CD4-positive, alpha-beta T cell (primary cell): ENCODE measurements around the gene PTPN12. TPM values are rescaled to one million over a fixed set of nuclear protein-coding genes. Genes with fewer than 3 reads are reported as not detected.

ENCODE experiments used
- ATAC-seq: fragments of 200-7000 bp; cut with Tn5 transposase; one replicate; pipeline ENCODE4 v1.10.0; 2022; ENCODE audit warnings: mild to moderate bottlenecking; ENCODE audit not compliant: poor library complexity
- CTCF ChIA-PET: fragments of 350-600 bp; sonication (Branson Sonifier 250); formaldehyde crosslinking; loops from one replicate; lab custom pipeline; 2021; ENCODE audit warnings: antibody characterized with exemption, inconsistent platforms; lab: Charles Lee
- POLR2A ChIA-PET: fragments of 350-600 bp; sonication (Branson Sonifier 250); formaldehyde crosslinking; loops from one replicate; lab custom pipeline; 2021; ENCODE audit warnings: antibody characterized with exemption, inconsistent platforms; lab: Charles Lee
- DNase-seq, 14 experiments: peaks; one replicate each; pipeline ENCODE4 v3.0.0-alpha.2; 2013 to 2020; ENCODE audit warnings: mixed read lengths in 2 of 14
- H3K27ac ChIP-seq, 2 donors: one replicate each; pipeline versions ENCODE4 v1.5.1 to v1.7.0; 2013; ENCODE audit warnings: low read length in 2 of 2, low read depth in 1 of 2, mild to moderate bottlenecking in 1 of 2
- H3K27me3 ChIP-seq, 2 experiments: 1 replicate in 1 of 2; 2 replicates in 1 of 2; pipeline versions ENCODE4 v1.6.1 to v1.7.0; 2013; ENCODE audit warnings: low read length in 2 of 2, control low read depth in 1 of 2, mild to moderate bottlenecking in 1 of 2, moderate library complexity in 1 of 2; ENCODE audit not compliant: insufficient read depth in 2 of 2, control insufficient read depth in 1 of 2
- H3K36me3 ChIP-seq: one replicate; pipeline ENCODE4 v1.6.1; 2013; ENCODE audit warnings: low read length, control low read depth; ENCODE audit not compliant: insufficient read depth
- H3K4me1 ChIP-seq: one replicate; pipeline ENCODE4 v1.6.1; 2013; ENCODE audit warnings: low read length, control low read depth; ENCODE audit not compliant: insufficient read depth
- H3K4me3 ChIP-seq: one replicate; pipeline ENCODE4 v1.5.1; 2013; ENCODE audit warnings: mild to moderate bottlenecking, low read length, moderate library complexity
- H3K9me3 ChIP-seq, 2 experiments: 1 replicate in 1 of 2; 2 replicates in 1 of 2; pipeline versions ENCODE4 v1.6.1 to v1.7.0; 2013; ENCODE audit warnings: low read length in 2 of 2, mild to moderate bottlenecking in 2 of 2, control low read depth in 1 of 2, moderate library complexity in 1 of 2; ENCODE audit not compliant: control insufficient read depth in 1 of 2, insufficient read depth in 1 of 2
- H3K27ac Mint-ChIP-seq: one replicate; pipeline ENCODE4 v1.8.0; 2020; ENCODE audit warnings: mixed read lengths
- H3K27me3 Mint-ChIP-seq: one replicate; pipeline ENCODE4 v1.8.0; 2021; ENCODE audit warnings: mixed read lengths
- H3K36me3 Mint-ChIP-seq: one replicate; pipeline ENCODE4 v1.8.0; 2021; ENCODE audit warnings: low read depth, mixed read lengths
- H3K4me1 Mint-ChIP-seq: one replicate; pipeline ENCODE4 v1.8.0; 2021; ENCODE audit warnings: low read depth, mixed read lengths
- H3K4me3 Mint-ChIP-seq: one replicate; pipeline ENCODE4 v1.8.0; 2020; ENCODE audit warnings: mild to moderate bottlenecking, mixed read lengths
- H3K9me3 Mint-ChIP-seq: one replicate; pipeline ENCODE4 v1.8.0; 2020; ENCODE audit warnings: mixed read lengths
- intact Hi-C, 2 experiments: fragments of 100-400 bp; cut with DNase I in 1 of 2; cut with micrococcal nuclease in 1 of 2; formaldehyde crosslinking; loops; one replicate each; pipeline versions ENCODE4 v1.15.1 to v1.9.0; 2023 to 2025; cut with DNase I, micrococcal nuclease
- total RNA-seq, 174 experiments: library from RNA in 2 of 174; stranded (reverse) in 2 of 174; gene quantifications; one replicate each; pipeline ENCODE4 v1.2.3 and lab custom pipeline; 2021 to 2026
- TF ChIP-seq, protein P1 (sequence below): fragments of 200-600 bp; IDR thresholded peaks from one replicate; pipeline ENCODE4 v1.8.0; 2022; ENCODE audit warnings: antibody characterized with exemption, mild to moderate bottlenecking

PTPN12 gene
- total RNA-seq, 2 experiments from 2014 or later, result 11.7 to 14.8 TPM

- intact Hi-C loops, result no loop called here
- no peaks in the 10 kb centered on the region for H3K27me3 Mint-ChIP-seq
- H3K4me3 Mint-ChIP-seq, result no peak overlapping the region
- no peak overlapping the region for H3K27ac Mint-ChIP-seq
- H3K9me3 Mint-ChIP-seq, result no peaks in the 10 kb centered on the region
- DNase-seq (no peak), ATAC-seq (no peak)
- H3K27ac ChIP-seq, result no peak overlapping the region
- peaks cover 9% of the 10 kb centered on the region for H3K36me3 ChIP-seq
- H3K4me1 ChIP-seq, result no peaks in the 10 kb centered on the region
- no peaks in the 10 kb centered on the region for H3K9me3 ChIP-seq
- H3K4me3 ChIP-seq, result no peak overlapping the region
- ChIA-PET CTCF (no interaction called here), POLR2A (no interaction called here)
- no peaks in the 10 kb centered on the region for H3K27me3 ChIP-seq
- TF ChIP-seq, protein P1, sequence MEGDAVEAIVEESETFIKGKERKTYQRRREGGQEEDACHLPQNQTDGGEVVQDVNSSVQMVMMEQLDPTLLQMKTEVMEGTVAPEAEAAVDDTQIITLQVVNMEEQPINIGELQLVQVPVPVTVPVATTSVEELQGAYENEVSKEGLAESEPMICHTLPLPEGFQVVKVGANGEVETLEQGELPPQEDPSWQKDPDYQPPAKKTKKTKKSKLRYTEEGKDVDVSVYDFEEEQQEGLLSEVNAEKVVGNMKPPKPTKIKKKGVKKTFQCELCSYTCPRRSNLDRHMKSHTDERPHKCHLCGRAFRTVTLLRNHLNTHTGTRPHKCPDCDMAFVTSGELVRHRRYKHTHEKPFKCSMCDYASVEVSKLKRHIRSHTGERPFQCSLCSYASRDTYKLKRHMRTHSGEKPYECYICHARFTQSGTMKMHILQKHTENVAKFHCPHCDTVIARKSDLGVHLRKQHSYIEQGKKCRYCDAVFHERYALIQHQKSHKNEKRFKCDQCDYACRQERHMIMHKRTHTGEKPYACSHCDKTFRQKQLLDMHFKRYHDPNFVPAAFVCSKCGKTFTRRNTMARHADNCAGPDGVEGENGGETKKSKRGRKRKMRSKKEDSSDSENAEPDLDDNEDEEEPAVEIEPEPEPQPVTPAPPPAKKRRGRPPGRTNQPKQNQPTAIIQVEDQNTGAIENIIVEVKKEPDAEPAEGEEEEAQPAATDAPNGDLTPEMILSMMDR, result no peak
- H3K4me1 Mint-ChIP-seq, result no peaks in the 10 kb centered on the region
- peaks cover 27% of the 10 kb centered on the region for H3K36me3 Mint-ChIP-seq
Observed at GRCh38 chr7:77576856-77577255, 39.8 kb downstream of the PTPN12 start.

- CTCF ChIA-PET, result no interaction called here
- TF ChIP-seq, protein P1, result no peak
Observed at GRCh38 chr7:77579797-77580196, 42.7 kb downstream of the PTPN12 start.

DNA sequence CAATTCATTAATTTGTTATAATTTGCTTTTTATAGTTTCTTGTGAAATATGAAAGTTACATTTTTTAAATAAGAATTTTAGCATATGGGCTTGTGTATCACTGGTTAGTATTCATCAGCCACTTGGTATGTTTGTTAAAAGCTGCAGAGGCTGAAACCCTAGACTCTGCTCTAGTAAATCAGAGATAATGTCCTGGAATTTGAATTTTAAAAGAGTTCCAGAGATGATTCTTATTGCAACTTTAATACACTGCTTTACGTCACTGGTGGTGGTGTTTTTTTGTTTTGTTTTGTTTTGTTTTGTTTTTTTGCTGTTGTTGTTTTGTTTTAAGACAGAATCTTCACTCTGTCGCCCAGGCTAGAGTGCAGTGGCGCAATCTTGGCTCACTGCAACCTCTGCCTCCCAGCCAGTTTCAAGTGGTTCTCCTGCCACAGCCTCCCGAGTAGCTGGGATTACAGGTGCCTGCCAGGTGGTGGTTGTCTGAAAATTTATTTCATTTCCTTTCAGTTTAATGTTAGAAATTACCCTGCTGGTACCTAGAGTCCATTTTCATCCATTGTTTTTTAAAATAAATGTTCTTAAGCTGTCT, 43.8 kb downstream of the PTPN12 start:
- Mint-ChIP-seq H3K9me3 (no peaks in the 10 kb centered on the region), H3K36me3 (peaks cover 13% of the 10 kb centered on the region), H3K27ac (no peak overlapping the region), H3K27me3 (no peaks in the 10 kb centered on the region), H3K4me3 (no peak overlapping the region), H3K4me1 (no peaks in the 10 kb centered on the region)
- H3K36me3 ChIP-seq, result no peaks in the 10 kb centered on the region
- TF ChIP-seq, protein P1, result no peak
- H3K9me3 ChIP-seq, result no peaks in the 10 kb centered on the region
- no peaks in the 10 kb centered on the region for H3K4me1 ChIP-seq
- ATAC-seq (no peak), DNase-seq (no peak)
- intact Hi-C loops, result no loop called here
- no peaks in the 10 kb centered on the region for H3K27me3 ChIP-seq
- H3K27ac ChIP-seq, result no peak overlapping the region
- POLR2A ChIA-PET, result no interaction called here
- CTCF ChIA-PET, result no interaction called here
- no peak overlapping the region for H3K4me3 ChIP-seq

More at GRCh38 chr7:77579797-77580196, 42.7 kb downstream of the PTPN12 start:
- Histone ChIP-seq H3K36me3 (no peaks in the 10 kb centered on the region), H3K27me3 (no peaks in the 10 kb centered on the region), H3K27ac (no peak overlapping the region), H3K9me3 (no peaks in the 10 kb centered on the region), H3K4me3 (no peak overlapping the region), H3K4me1 (no peaks in the 10 kb centered on the region)
- no peak for DNase-seq
- Mint-ChIP-seq H3K4me1 (no peaks in the 10 kb centered on the region), H3K36me3 (peaks cover 13% of the 10 kb centered on the region), H3K4me3 (no peak overlapping the region), H3K9me3 (no peaks in the 10 kb centered on the region), H3K27me3 (no peaks in the 10 kb centered on the region), H3K27ac (no peak overlapping the region)
- ATAC-seq, result no peak
- intact Hi-C loops, result no loop called here
- POLR2A ChIA-PET, result no interaction called here
